ENCODE results near the gene PDE7B.

PDE7B gene

GRCh38 chr6:136024711-136025110, 173.2 kb downstream of the PDE7B start:
- H3K9me3 Mint-ChIP-seq = no peaks in the 10 kb centered on the region
- H3K27ac Mint-ChIP-seq = no peak overlapping the region
- no peak for TF ChIP-seq CTCF (IDR thresholded peaks at IDR 0.05; ENCODE audit: unreplicated experiment in 3 of 3)
- no peak overlapping the region for H3K4me3 Mint-ChIP-seq
- no peaks in the 10 kb centered on the region for H3K36me3 Mint-ChIP-seq (ENCODE audit: low read depth)
- H3K4me1 Mint-ChIP-seq = no peaks in the 10 kb centered on the region
- no peaks in the 10 kb centered on the region for H3K27me3 Mint-ChIP-seq (ENCODE audit: low read depth)

GRCh38 chr6:136025736-136026135, 174.2 kb downstream of the PDE7B start:
- Mint-ChIP-seq H3K4me3 (no peak overlapping the region), H3K27me3 (ENCODE audit: low read depth) (no peaks in the 10 kb centered on the region), H3K9me3 (no peaks in the 10 kb centered on the region), H3K27ac (no peak overlapping the region), H3K4me1 (no peaks in the 10 kb centered on the region), H3K36me3 (ENCODE audit: low read depth) (no peaks in the 10 kb centered on the region)
- no peak for TF ChIP-seq CTCF (IDR thresholded peaks at IDR 0.05; ENCODE audit: unreplicated experiment in 3 of 3)

GRCh38 chr6:136030131-136030530, 178.6 kb downstream of the PDE7B start:
- Mint-ChIP-seq H3K27me3 (ENCODE audit: low read depth) (no peaks in the 10 kb centered on the region), H3K4me3 (no peak overlapping the region), H3K4me1 (peaks cover 16% of the 10 kb centered on the region), H3K9me3 (no peaks in the 10 kb centered on the region), H3K36me3 (ENCODE audit: low read depth) (no peaks in the 10 kb centered on the region), H3K27ac (no peak overlapping the region)
- TF ChIP-seq CTCF (IDR thresholded peaks at IDR 0.05; ENCODE audit: unreplicated experiment in 3 of 3) = no peak

GRCh38 chr6:136031982-136032381, 180.5 kb downstream of the PDE7B start:
- H3K27me3 Mint-ChIP-seq (ENCODE audit: low read depth) = no peaks in the 10 kb centered on the region
- H3K36me3 Mint-ChIP-seq (ENCODE audit: low read depth) = no peaks in the 10 kb centered on the region
- H3K4me3 Mint-ChIP-seq = no peak overlapping the region
- peak overlapping the region in 2 of 3 experiments; percentile 9 to 66 for H3K27ac Mint-ChIP-seq
- H3K4me1 Mint-ChIP-seq = peaks cover 27% of the 10 kb centered on the region
- TF ChIP-seq CTCF (IDR thresholded peaks at IDR 0.05; ENCODE audit: unreplicated experiment in 3 of 3) = peak; percentile 32 to 41 (median 38)
- no peaks in the 10 kb centered on the region for H3K9me3 Mint-ChIP-seq

GRCh38 chr6:136033416-136033815, 181.9 kb downstream of the PDE7B start:
- Mint-ChIP-seq H3K4me1 (peaks cover 39% of the 10 kb centered on the region), H3K36me3 (ENCODE audit: low read depth) (no peaks in the 10 kb centered on the region), H3K9me3 (no peaks in the 10 kb centered on the region), H3K27ac (peak overlapping the region; percentile 11 to 38 (median 23)), H3K27me3 (ENCODE audit: low read depth) (no peaks in the 10 kb centered on the region), H3K4me3 (no peak overlapping the region)
- TF ChIP-seq CTCF (IDR thresholded peaks at IDR 0.05; ENCODE audit: unreplicated experiment in 3 of 3) = no peak

- TF ChIP-seq CTCF (IDR thresholded peaks at IDR 0.05; ENCODE audit: unreplicated experiment in 3 of 3) = no peak
- no peaks in the 10 kb centered on the region for H3K36me3 Mint-ChIP-seq (ENCODE audit: low read depth)
- no peaks in the 10 kb centered on the region for H3K27me3 Mint-ChIP-seq (ENCODE audit: low read depth)
- H3K9me3 Mint-ChIP-seq = no peaks in the 10 kb centered on the region
- H3K27ac Mint-ChIP-seq = no peak overlapping the region
- H3K4me3 Mint-ChIP-seq = no peak overlapping the region
- H3K4me1 Mint-ChIP-seq = peaks cover 43% of the 10 kb centered on the region
Measured at GRCh38 chr6:136034422-136034821, 182.9 kb downstream of the PDE7B start.

Data from nephron (organoid).